TTC549 (cell line): ENCODE measurements around the gene TP53I3.
A peak's percentile ranks its signal among the peaks of the same experiment; 100 is the strongest.
"Not testable (repeated sequence)": the region's sequence is repeated elsewhere in the genome, so short reads cannot be mapped to it uniquely, and the experiment has no call there.

ENCODE experiments used
- FAIRE-seq: peaks from 2 replicates; lab custom pipeline; 2012; peaks lifted over from hg19 to GRCh38; lab: Jason Lieb, UNC

TP53I3 gene

DNA sequence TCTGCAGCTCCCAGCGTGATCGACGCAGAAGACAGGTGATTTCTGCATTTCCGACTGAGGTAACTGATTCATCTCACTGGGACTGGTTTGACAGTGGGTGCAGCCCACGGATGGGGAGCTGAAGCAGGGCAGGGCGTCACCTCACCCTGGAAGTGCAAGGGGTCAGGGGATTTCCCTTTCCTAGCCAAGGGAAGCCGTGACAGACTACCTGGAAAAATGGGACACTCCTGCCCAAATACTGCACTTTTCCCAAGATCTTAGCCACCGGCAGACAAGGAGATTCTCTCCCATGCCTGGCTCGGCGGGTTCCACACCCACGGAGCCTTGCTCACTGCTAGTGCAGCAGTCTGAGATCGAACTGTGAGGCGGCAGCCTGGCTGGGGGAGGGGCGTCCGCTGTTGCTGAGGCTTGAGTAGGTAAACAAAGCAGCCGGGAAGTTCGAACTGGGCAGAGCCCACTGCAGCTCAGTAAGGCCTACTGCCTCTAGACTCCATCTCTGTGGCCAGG, 10.6 kb upstream of the TP53I3 start:
- not testable (repeated sequence) for FAIRE-seq

DNA sequence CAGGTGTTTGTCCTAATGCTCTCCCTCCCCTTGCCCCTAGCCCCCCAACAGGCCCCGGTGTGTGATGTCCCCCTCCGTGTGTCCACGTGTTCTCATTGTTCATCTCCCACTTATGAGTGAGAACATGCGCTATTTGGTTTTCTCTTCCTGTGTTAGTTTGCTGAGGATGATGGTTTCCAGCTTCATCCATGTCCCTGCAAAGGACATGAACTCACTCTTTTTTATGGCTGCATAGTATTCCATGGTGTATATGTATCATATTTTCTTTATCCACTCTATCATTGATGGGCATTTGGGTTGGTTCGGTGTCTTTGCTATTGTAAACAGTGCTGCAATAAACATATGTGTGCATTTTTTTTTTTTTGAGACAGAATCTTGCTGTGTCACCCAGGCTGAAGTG, 8.6 kb upstream of the TP53I3 start:
- not testable (repeated sequence) for FAIRE-seq

DNA sequence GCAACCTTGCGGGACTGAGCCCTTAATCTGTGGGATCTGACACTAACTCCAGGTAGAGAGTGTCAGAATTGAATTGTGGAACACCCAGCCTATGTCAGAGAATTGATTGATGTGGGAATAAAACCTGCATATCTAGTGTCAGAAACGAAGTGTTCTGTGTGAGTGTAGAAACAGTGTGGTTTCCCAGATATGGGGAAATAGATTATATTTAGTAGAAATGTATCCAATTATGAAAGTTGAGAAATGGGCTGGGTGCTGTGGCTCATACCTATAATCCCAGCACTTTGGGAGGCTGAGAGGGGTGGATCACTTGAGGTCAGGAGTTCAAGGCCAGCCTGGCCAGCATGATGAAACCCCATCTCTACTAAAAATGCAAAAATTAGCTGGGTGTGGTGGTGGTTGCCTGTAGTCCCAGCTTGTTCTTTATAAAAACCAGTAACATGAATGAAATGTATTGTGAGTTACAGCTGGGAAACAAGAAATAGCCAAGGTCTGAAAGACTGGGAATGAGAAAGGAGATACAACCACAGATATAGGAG, 4.3 kb upstream of the TP53I3 start:
- FAIRE-seq = no peak

DNA sequence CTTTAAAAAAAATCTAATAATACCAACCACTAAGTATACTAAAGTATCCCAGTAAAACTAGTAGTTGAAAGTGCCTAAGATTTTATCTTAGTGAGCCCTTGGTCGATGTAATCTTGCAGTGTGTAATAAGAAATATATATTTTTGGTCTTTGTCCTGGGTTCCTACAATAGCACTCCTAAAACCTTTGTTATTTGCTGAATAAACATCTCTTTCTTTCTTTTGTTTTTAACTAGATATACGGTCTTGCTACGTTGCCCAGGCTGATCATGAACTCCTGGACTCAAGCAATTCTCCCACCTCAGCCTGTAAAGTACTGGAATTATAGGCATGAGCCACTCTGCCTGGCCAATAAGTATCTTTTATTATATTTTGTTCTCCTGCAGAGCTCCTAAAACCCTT, 2.4 kb upstream of the TP53I3 start:
- no peak for FAIRE-seq

DNA sequence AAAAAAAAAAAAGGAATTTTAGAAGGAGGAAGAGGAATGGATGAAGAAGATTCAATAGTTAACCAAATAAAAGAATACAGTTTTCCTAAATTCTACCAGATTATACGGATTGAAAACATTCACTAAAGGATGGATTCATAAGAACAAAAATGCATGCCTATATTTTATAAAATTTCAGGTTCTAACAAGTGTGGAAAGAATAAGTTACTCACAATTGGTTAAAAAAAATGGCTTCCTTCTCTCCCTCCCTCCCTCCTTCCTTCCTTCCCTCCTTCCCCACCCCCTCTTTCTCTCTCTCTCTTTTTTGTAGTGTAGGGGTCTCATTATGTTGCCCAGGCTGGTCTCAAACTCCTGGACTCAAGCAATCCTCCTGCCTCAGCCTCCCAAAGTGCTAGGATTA, 1.6 kb upstream of the TP53I3 start:
- FAIRE-seq = no peak

DNA sequence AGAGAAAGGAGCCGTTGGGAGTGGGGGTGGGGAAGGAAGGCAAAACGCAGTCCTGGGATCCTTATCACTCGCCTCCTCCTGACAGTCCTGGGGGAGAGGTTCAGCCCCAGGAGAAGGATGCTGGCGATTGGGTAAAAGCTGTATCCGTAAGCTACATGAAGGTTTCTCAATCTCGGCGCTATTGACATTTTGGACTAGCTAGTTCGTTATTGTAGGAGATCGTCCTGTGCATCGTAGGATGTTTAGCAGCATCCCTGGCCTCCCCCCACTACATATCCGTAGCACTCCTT, 511 bp upstream of the TP53I3 start:
- FAIRE-seq = no peak

DNA sequence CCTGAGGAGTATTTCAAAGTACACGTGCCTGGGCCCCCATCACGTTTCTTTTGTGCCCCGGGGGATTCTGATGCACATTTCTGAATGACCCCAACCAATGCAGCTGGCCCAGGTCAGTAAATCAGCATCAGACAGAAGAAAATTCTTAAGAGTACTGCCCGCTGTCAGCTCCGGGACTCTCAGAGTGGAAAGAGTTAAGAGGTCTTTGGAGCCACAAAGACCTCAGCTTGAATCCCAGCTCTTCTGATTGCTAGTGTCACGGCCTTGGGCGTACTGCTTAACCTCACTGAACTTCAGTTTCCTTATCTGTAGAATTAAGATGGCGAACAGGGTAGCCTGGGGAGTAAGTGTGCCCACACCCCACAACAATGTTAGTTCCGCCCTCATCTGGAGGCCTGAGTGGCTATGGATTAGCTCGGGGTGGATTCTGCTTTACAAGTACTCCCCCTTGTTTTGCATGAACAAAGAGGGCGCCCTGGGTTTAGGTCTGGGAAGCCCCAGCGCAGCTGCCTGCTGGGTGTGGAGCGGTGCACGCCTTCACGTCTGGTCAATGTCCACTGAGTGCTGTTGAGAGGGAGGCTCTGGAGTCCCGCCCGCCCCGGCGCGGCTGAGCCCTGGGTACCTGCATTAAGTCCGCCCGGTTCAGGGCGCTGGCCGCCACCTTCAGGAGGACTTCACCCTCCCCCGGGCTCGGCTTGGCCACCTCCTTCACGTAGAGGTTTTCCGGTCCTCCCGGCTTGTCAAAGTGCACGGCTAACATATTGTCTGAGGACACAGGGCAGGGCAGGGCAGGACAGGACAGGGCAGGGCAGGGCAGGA, 858 bp downstream of the TP53I3 start:
- FAIRE-seq = no peak

DNA sequence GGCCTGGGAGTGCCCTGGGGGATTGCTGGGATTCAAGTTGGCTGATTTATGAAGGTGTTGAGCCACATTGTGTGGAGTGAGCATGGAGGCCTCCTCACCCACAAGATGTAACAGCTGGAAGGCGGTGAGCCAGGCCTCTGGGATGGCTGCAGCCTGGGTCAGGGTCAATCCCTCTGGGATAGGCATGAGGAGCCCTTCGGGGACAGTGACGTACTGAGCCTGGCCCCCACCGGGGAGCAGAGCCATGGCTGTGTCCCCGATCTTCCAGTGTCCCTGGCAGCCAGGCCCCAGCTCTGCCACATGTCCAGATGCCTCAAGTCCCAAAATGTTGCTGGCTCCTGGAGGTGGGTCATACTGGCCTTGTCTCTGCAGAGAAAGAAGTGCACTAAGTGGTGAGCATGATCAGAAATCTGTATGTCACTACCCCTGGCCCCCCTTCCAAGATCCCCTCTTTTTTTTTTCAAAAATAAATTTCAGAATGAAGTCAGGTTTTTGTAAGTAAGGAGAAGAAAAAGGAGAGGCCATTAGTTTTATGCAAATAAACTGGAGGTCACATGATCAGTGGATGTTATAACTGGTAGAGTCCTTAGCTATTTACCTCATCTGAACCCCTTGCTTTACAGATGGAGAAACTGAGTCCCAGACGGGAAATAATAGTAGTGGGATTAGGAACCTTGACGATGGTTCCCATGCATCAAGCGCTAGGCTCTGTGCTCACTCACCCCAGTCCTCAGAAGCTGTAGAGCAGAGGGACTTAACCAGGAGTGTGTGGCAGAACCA, 1.7 kb downstream of the TP53I3 start:
- no peak for FAIRE-seq

DNA sequence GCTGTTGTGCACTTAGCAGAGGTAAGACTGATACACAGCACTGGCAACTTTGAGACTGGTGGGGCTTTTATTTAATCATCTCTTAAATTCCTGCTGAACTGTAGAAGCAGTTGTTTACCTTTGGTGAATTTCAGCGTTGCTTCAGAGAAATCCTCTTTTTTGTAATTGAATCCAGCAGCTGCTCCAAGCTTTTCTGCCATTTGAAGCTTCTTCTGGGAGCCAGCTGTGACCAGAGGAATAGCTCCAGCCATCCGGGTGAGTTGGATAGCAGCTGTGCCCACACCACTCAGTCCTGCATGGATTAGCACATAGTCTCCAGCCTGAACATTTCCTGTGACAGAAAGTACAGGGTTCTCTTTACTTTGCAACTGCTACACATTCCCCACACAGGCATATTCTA, 3.9 kb downstream of the TP53I3 start:
- FAIRE-seq = no peak

DNA sequence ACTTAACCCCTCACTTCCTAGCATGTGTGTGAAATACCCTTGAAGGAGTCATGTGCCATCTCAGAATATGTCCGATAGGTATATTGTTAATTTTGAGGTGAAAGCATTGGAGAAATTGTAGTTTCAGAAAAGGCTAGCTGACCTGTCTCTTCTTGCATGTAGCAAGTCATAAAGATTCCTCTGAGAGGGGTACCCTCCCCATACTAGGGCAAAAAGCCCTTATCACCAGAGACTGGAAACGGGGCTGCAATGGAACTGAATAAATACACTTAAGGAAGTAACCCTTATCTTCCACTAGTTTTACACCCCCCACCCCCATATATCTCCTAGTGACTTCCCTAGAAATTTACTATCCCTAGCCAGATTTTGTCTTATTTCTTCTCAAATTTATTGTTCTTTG, 6.8 kb downstream of the TP53I3 start:
- no peak for FAIRE-seq

DNA sequence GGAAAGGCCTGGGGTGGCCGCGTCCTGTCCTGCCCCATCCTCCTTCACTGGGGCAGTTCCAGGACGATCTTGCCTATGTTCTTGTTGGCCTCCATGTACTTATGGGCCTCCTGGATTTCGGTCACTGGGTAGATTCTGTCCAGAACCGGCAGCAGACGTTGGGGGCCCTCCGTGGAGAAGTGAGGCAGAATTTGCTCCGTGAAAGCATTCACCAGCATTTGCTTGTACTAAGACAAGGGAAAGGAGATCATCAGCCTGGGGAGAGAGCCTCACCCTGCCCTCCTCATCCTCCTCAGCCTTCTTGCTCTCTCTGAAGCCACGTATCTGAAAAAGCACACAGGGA, 7.1 kb downstream of the TP53I3 start:
- FAIRE-seq = no peak

DNA sequence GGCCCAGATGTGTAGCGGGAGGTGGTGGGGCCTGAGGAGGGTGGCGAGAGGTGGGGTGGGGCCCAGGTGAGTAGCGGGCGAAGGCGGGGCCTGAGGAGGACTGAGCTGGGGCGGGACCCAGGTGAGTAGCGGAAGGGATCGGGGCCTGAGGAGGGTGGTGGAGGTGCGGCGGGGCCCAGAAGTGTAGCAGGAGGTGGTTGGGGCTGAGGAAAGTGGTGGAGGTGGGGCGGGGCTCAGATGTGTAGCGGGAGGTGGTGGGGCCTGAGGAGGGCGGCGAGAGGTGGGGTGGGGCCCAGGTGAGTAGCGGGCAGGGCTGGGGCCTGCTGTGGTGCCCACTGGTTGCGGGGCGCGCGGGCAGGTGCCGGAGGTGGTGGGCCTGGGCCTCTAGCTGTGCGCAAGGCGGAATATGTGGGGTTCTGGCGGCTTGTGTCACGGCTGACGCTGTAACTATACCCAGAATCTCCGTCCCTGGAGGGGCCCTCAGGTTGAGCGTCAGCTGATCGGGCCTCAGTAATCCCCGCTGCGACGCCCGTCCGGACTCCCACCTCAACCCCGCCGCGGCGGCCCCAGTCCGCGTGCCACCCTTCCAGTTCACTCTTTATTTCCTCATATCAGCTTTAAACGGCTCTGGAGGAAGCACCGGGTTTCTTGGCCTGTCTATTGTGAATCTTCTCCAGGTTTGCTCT, 7.6 kb downstream of the TP53I3 start:
- no peak for FAIRE-seq

DNA sequence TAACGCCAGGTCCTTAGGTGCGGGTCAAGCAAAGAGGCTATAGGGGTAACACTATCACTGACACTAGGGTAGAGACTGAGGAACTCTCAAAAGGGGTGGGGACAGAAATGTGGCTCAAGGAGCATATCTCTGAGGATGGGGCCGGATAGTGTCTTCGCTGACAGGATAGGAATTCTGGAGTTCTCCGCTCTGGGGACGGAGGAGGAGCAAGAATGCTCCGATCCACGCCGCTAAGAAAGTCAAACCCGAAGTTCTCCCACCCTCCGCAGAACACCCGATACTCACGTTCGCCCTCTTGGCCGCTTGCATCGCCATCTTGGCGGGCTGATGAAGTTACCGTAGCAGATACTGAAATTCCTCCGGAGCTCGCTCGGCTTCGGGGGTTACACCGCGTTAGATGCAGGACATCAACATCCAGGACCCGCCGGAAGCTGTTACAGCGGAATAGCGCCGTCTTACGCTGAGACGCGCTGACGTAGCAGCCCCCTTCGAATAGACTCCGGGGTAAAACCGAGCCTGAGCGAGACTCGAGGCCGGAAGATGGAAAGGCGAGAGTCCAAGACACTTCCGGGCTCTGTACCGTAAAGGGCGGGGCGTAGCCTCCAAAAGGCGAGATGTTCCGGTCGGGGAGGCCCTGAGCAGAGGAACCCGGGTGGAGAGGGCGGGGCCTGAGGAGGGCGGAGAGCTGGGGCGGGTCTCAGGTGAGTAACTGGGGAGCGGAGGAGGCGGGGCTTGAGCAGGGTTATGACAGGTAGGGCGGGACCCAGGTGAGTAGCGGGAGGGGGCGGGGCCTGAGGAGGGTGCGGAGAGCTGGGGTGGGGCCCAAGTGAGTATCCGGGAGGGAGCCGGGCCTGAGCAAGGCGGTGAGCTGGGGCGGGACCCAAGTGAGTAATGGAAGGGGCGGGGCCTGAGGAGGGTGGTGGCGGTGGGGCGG, 8.5 kb downstream of the TP53I3 start, which contains the start of gene SF3B6:
Gene SF3B6 (minus strand): TSS at position 412 of the 934 bp plus-strand sequence. CDS start 97 bp downstream, at position 315.
- peak; percentile 96 for FAIRE-seq

DNA sequence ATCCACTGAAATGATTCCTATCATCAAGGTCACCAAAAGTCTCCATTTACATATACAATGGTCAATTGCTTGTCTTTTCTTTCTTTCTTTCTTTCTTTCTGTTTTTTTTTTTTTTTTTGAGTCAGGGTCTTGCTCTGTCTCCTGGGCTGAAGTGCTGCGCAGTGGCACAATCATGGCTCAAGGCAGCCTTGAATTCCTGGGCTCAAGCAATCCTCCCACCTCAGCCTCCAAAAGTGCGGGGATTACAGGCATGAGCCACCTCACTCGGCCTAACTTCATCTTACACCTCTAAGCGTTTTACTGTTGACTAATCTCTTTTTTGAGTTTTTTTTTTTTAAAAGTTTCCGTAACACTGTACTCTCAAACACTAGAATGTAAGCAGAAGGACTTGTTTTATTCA, 9.4 kb downstream of the TP53I3 start:
- no peak for FAIRE-seq

DNA sequence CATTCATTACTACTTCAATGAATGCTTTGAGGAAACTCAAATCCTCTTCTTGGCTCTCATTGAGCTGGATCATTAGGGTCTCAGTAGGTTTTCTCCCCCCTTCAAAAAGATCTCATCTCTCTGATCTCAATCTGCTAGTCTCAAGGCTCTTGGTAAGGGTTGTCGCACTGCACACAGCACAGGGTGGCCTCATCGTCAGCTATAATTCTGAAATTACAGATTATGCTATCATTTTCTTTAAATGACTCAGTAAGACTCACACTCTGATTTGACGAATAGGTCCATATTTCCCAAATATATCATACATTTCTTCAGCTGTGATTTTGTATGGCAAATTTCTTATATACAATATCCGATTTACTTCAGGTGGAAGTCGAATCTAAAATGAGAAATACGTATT, 10.8 kb downstream of the TP53I3 start:
- FAIRE-seq = no peak

DNA sequence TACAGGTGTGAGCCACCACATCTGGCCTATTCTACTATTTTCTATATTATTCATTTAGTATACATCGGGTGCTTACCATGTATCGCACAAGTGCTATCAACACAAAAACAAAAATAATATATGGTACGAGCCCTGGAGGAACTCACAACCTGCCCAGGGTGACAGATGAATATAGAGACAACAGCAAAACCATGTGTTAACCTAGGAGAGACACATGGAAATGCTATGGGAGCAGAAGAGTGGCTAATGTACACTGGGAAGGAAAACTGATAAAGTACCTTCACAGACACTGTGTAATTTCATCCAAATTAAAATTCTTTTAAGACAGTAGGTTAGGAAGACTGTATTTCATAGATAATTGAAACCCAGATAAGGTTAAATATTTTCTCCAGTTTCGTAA, 12.4 kb downstream of the TP53I3 start:
- FAIRE-seq = no peak

DNA sequence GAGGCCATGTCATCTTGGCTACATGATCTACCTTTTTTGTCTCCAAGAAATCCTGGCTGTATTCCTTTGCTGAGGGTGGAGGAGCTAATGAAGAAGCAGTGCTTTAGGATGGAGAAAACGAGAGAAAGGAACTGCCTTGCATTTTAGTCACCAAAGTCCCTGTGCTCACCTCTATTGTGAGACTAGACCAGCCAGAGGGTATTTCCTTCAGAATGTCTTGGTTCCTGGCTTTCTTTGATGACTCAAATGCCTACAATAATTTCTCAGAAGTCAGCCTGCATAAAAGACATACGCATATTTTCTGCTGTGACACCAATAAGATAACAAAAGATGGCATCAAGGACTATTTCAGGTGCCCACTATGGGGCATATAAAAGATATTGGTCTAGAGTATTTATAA, 19.3 kb downstream of the TP53I3 start:
- FAIRE-seq = no peak

DNA sequence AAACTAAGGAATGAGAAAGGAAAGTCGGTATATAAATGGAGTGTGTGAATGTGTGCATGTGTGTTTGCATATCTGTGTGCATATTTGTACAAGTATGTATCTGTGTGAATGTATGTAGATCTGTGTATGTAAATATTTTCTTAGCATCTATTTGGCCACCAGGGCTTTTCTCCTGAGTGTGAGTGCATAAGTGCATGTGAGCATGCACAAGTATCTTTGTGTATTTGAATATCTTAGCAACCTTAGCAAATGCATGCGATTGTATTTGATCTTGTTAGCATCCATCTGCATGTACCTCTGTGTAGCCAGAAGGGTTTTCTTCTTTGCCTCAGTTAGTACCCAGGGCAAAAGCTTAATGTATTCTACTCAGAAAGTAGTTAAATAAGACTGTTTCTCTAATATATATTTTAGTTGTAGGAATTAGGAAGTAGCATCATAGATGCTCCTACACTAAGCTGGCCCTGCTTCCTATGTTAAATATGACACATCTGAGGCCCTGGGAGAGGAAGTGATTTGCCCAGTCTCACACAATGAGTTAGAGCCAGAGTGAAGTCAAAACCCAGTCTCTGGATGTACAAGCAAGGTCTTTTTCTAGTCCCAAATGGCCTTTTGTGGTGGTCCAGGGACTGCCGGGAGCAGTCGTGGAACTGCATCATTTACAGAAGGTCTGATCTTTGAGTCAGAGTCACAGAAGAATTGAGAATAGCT, 25.9 kb downstream of the TP53I3 start:
- no peak for FAIRE-seq

DNA sequence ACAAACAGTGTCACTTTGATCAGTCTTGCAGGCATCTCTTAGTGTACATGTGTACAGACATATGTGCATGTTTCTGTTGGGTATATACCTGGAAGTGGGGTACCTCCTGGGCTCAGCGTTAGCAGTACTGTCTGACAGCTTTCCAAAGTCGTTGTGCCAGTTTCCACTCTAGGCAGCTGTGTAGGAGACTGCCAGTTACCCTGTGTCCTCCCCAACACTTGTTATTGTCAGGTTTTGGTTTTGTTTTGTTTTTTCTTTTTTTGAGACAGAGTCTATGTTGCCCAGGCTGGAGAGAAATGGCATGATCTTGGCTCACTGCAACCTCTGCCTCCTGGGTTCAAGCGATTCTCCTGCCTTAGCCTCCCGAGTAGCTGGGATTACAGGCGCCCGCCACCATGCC, 28.9 kb downstream of the TP53I3 start:
- FAIRE-seq = no peak

DNA sequence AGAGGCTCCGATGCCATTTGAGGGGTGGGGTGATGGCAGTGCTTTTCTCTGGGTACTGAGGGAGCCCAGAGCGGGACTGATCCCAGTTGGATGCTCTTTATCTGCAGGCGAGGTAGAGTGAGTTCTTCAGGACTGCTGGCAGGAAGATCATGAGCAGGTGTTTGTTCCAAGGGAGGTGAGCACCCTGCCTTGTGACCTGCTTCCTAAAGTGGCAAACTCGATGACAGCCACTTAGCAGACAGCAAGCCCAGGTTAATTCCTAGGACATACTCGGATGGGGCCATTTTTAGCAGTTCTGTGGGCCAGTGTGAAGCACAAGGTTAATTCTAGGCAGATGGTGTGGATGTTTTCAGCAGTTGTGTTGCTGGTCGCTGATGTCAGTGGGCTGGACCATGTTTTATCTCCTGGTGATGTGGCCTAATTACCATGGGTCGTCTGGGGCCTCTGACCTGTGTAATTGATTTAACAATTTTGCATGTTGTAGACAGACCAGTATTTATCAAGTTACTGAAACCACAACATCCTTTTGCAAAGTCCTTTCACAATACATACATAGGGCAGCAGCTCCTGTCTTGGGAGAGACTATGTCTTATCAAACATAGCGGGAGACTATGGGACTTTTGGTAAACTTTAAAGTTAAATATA, 30.1 kb downstream of the TP53I3 start:
- FAIRE-seq = no peak

DNA sequence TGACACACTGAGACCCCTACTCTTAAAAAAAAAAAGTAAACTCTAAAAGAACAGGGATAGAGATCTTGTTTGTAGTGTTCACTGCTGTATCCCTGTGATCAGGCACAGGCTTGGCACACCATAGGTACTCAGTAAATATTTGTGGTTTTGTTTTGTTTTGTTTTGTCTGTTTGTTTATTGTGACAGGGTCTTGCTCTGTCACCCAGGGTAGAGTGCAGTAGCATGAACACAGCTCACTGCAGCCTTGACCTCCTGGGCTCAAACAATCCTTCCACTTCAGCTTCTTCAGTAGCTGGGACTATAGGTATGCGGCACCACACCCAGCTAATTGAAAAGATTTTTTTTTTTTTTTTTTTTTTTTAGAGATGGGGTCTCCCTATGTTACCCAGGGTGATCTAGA, 31.7 kb downstream of the TP53I3 start:
- no peak for FAIRE-seq
